Glomerular endothelial cell (primary cell): ENCODE results near the gene RASIP1. TPM values are rescaled to one million over a fixed set of nuclear protein-coding genes. Genes with fewer than 3 reads are reported as not detected.

Source experiments
- DNase-seq: peaks from one replicate; pipeline ENCODE4 v3.0.0-alpha.2; 2011; ENCODE audit warnings: low read depth, low spot score; ENCODE audit errors: extremely low read depth
- total RNA-seq: library from RNA; depleted of rRNA; stranded (reverse); fragments of >200 nt; gene quantifications from 2 replicates; pipeline ENCODE4 v1.2.3, GENCODE V29; 2015

Gene RASIP1
- total RNA-seq, 1 donor from 2014 or later: 153 TPM

DNA sequence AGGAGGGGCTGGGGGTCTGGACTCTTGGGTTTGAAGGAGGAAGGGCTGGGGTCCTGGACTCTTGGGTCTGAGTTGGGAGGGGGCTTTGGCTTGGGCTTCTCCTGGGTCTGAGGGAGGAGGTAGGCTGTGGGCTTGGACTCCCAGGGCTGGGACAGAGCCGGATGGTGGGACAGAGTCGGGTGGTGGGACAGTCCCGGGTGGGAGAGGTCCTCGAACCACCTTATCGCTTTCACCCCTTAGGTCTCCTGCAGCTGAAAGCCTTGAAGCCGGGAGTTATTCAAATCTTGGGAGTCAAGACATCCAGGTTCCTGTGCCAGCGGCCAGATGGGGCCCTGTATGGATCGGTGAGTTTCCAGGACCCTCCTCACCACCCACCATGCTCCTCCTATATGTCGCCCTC lies 16.3 kb upstream of the RASIP1 start:
- no peak for DNase-seq

DNA sequence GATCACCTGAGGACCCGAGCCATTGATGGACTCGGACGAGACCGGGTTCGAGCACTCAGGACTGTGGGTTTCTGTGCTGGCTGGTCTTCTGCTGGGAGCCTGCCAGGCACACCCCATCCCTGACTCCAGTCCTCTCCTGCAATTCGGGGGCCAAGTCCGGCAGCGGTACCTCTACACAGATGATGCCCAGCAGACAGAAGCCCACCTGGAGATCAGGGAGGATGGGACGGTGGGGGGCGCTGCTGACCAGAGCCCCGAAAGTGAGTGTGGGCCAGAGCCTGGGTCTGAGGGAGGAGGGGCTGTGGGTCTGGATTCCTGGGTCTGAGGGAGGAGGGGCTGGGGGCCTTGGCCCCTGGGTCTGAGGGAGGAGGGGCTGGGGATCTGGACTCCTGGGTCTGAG lies 15.8 kb upstream of the RASIP1 start:
- no peak for DNase-seq

DNA sequence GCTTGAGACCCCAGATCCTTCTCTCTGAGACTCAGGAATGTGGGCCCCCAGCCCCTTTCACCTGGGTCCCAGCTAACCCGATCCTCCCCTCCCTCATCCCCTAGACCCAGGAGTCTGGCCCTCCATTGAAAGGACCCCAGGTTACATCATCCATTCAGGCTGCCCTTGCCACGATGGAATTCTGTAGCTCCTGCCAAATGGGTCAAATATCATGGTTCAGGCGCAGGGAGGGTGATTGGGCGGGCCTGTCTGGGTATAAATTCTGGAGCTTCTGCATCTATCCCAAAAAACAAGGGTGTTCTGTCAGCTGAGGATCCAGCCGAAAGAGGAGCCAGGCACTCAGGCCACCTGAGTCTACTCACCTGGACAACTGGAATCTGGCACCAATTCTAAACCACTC lies 15.4 kb upstream of the RASIP1 start:
- no peak for DNase-seq

DNA sequence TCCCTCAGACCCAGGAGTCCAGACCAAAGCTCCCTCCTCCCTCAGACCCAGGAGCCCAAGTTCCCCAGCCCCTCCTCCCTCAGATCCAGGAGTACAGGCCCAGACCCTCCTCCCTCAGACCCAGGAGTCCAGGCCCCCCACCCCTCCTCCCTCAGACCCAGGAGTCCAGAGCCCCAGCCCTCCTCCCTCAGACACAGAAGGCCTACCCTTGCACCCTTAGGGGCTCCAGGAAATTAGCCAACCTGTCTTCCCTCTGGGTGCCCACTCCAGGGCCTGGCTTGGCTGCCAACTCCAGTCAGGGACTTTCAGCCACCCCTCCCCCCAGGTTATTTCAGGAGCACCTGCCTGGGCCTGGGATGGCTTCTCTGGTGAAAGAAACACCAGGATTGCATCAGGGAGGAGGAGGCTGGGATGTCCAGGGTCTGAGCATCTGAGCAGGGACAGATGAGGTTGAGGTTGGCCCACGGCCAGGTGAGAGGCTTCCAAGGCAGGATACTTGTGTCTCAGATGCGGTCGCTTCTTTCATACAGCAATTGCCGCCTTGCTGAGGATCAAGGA lies 14.8 kb upstream of the RASIP1 start, which contains the start of gene FGF21:
FGF21 (plus strand) TSS at position 441 of the 558 bp plus-strand sequence. CDS start 713 bp downstream, outside the sequence.
- no peak for DNase-seq

DNA sequence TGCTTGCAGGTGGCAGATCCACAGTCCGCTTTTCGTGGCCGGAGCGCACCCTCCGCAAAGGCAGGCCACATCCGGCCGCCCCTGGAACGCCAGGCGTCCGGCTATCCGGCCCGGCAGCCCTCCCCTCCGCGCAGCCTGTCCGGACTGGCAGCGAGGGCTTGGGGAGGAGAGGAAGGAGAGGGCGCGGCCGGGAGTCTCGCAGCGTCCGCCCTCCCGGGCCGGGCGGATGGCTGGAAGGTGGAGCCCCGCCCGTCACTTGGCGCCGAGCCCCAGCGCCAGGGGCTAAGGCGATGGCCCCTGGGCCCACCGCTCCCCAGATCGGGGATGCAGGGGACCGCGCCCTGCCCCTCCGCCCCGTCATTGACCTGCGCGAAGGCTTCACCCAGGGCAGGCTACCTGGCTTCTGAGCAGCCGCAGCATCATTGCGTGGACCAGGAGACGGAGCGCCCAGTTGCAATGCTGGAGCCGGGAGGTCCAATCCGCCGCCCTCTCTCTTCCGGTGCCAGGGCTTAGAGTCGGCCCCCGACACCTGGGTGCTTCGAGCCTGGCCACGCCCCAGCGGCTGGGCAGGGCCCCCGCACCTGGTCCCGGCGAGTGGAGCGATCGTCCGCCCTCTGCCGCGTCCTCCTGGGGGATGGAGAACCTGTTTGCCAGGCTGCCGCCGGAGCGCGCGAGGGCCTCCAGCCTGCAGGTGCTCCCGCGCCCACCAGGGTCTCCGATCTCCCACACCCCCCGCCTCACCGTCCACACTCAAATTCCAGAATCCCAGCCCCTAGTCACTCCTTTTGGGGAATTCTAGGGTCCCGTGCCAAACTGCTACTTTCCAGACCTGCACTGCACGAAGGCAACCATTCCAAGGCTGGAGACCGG lies 12.3 kb upstream of the RASIP1 start, which contains the start of gene FUT1:
FUT1 (minus strand) TSS at position 146 of the 870 bp plus-strand sequence. CDS start 1,360 bp downstream, outside the sequence.
- no peak for DNase-seq

DNA sequence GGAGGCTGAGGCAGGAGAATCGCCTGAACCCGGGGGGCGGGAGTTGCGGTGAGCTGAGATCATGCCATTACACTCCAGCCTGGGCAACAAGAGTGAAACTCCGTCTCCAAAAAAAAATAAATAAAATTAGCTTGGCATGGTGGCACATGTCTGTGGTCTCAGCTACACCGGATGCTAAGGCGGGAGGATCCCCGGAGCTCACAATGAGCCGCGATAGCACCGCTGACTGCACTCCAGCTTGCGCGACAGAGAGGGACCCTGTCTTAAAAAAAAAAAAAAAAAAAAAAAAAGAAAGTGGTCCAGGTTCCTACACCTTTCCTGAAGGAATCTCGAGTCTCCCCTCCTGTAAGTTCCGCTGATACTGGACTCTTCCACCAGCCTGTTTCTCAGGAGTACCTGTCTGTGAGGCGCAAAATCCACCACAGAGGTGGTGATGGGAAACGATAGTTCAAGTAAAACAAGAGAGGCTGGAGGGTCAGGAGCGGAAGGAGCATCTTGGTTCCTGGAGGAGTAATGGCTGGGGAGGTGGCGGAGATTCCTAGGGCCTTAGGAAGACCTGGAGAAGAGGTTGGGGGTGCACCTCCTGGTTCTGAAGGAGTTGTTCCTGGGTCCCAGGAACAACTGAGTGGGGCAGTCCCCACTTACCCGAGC lies 11.6 kb upstream of the RASIP1 start:
- DNase-seq: no peak

DNA sequence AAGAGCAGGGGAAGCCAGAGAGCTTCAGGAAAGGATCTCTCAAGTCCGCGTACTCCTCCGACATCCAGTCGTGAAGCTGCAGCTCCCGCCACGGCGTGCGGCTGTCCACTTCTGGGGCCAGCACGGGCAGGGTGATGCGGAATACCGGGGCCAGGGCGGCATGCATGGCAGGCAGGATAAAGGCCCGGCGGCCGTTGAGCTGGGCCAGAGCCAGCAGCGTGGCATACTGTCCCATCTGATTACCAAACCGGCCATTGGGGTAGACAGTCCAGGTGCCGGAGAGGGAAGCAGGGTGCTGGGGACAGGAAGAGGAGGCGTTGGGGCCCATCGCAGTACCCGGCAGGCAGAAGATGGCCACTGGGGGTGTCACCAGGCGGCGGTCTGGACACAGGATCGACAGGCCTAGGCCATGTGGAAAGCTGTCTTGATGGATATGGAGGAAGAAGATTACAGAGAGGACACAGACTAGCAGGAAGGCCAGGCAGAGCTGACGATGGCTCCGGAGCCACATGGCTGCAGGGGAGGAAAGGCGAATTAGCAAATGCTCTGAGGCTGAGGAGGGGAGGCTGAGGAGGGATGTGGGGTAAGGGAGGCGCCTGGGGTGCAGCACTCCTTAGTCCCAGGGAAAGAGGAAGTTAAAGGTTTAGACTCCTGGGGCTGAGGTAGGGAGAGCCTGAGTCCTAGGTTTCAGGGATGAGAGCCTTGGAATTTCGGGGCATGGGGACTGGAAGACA lies 10.5 kb upstream of the RASIP1 start:
- no peak for DNase-seq

DNA sequence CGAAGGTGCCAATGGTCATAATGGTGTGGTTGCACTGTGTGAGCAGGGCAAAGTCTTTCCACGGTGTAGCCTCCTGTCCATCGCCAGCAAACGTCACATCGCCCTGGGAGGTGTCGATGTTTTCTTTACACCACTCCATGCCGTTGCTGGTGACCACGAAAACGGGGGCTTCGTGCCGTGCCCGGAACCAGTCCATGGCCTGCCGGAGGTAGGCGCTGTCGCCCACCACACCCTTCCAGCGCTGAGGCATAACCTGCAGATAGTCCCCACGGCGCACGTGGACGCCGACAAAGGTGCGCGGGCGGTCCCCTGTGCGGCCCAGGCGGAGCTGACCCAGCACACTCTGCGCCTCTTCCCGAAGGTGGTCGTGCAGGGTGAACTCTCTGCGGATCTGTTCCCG lies 9.9 kb upstream of the RASIP1 start:
- no peak for DNase-seq

DNA sequence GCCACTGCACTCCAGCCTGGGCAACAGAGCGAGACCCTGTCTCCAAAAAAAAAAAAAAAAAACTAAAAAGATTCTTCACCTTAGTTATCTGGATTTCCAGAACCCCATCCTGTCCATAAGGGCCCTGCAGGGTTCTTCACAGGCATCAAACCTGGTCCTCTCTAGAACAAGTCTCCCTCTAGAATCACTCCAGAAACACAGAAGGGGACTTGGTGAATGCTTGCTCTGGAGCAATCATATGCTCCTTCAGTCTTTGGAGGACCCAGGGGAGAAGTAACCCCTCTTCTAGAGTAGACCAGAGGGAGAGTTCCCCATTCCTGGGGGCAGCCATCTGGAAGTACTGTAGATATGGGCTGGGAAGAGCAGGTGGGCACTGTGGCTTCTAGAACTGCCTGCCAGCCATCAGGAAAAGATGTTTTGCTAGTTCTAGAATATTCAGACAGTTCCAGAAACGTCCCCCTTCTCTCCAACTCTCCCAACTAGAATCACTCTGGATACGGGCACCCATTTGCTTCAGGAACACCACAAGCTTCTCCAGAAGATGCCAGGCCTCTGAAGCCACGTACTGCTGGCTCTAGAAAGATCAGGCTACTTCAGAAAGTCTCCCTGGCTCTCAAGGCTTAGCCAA lies 9.3 kb upstream of the RASIP1 start:
- DNase-seq: no peak

DNA sequence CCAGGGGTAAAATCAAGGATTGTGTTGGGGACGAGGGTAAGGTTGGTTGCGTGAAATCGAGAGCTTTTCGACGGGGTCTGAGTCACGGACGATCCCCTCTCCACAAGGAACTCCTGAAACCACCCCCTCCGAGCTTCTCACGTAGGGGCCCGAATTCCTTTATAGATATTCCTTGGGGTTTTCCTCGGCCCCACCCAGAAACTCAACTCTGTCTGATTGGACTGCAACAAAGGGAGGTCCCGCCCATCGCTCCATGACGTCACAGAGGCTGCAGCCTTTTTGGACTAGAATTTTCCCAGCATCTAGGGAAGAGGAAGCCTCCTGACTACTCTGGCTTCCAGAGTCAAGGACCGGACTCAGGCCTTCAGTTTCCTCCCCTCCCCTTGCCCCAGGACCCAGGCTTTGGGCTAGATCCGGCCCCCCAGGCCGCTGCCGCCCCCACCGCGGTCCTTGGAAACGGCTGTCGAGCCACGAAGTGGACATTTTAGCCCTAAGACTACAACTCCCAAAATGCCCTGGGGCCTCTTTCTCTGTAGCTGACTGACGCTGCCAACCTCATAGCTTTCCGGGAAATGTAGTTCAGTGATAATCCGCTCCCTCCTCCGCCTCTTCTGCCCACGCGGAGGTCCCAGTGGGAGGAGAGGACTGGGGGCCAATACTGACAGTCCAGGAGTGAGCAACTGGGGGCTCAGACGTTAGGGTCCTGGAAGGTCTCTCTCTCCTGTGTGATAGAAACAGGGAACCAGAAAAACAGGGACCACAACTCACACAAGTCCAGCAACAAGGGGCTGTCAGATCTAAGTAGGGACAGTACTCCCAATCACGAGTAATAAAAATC lies 6.5 kb upstream of the RASIP1 start, which contains the start of gene IZUMO1:
IZUMO1 (minus strand) TSS at position 172 of the 838 bp plus-strand sequence. CDS start 1,050 bp downstream, outside the sequence.
- peak; percentile 82 for DNase-seq

DNA sequence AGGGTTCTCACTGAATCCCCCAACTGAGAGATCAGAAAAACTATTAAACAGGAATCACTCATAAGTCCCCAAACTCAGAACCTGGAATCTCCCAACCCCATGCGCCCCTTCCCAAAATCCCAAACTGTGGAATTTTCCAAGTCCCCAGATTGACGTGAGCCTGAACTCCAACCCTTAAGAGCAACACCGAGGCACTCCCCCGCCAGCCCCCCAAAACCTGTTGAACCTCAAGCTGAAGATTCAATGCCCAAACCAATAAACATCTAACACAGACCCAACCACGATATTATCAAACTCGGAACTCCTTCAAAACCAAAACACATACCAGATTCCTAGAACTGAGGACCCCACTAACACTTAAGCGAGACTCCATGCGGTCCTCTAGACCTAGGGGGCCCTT lies 5.7 kb upstream of the RASIP1 start:
- DNase-seq: no peak

DNA sequence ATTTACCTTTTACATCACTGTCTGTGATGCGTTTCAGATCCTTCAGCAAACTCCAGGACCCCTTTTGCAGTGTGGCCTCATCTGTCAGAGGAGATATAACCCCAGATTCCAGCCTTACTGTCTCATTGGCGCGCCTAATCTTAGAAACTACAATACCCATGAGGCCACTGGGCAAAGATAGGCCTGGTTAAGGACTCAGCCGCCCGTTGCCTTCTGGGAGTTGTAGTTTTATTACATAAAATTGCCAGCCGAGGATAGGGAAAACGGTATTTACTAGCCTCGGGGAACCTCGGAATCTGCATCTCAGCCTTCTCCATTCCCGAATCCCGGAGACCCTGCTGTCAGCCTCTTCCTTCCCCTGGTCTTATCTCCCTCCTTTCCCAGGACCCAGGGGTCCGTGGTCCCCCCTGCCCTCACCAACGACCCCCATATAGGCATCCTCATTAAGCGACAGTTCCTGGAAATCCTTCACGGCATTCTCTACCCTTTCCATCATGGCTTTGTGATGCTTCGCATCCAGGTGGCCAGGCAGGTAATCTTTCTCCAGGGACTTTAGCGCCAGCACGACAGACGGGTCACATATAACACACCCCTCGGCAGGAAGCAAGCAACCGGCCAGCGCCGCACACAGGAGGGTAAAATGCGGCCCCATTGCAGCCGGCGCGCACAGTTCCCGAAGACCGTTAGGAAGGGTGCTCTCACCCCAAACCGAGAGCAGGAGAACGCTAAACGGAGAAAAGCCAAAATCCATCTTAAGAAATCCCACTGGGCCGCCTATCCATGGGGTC lies 5.0 kb upstream of the RASIP1 start:
- no peak for DNase-seq

DNA sequence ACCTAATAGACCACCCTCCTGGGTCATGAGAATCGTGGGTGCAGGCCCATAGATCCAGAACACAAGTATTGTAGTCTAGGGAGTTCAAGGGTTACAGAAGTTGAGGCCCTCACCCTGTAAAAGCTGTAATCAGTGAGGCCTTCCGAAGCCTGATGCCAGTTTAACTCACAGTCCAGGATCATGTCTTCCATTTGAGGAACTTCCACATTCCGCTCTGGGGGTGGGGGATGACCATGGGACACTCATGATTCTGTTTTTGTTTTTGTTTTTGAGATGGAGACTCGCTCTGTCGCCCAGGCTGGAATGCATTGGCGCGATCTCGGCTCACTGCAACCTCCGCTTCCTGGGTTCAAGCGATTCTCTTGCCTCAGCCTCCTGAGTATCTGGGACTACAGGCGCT lies 1.7 kb upstream of the RASIP1 start:
- no peak for DNase-seq

DNA sequence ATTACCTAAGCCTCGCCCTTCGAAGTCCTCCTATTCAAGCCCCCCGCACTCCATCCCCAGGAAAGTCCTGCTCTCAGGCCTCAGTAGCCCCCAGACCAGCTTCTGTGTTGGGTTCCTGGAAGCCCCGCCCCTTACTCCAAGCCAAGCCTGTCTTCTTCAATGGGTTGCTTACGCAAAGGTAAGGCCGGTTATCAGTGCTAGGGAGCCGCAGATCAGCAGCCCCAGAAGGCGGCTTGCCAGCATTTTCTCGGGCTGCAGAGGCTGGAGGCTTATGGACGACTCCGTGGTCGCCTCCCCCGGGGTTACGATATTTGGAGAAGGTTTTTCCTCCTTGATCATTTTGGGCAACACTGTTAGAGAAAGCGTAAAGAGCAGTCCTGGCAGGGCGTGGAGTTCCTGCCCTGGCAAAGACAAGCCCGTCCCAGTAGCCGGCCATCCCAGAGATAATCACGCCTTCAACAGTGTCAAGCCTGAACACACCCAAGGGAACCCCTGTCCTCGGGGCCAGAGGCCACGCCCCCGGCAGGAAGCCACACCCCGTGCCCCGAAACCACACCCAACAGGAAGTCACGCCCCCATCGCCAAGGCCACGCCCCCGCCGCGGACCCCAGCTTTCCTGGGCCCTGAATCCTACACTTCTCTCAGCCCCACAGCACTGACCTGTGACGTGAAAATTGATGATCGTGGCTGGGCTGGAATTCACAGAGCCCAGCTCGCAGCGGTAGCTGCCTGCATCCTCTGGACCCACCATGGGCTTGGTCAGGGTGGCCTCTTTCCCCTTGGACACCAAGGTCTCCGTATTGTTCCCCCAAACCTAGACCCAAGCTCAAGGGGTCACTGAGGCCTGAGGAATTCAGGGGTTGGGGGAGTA lies 954 bp upstream of the RASIP1 start:
- no peak for DNase-seq

DNA sequence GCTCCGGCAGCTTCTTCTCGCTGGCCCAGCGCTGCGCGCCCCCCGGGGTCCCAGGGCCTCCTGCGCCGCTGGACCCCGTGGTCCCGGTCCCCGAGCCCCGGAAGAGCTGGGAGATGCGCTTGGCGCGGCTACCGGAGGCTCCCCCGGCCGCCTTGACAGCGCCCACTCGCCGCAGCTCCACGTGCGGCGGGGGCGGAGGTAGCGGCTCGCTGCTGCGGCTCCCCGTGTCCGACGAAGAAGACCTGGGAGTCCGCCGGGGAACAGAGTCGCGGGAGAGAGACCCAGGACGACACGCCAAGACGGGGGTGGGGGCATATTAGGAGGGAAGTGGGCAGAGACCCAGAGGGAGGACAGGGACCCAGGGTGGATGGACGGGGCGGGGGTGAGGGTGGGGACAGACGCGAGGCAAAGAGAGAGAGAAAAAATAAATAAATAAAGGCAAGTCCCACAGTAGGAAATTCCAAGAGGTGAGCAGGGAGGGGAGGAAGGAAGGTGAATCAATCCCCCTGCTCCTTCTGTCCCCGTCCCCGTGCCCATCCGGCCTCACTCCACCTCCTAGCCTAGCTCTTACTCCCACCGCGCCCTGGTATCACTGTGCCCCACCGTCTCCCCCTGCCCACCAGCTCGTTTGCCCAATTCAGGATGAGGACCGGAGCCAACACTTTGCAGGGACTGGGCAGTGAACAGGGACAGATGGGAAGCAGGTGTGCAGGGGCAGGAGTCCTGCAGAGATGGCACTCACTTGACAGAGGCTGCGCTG lies 826 bp downstream of the RASIP1 start:
- no peak for DNase-seq

DNA sequence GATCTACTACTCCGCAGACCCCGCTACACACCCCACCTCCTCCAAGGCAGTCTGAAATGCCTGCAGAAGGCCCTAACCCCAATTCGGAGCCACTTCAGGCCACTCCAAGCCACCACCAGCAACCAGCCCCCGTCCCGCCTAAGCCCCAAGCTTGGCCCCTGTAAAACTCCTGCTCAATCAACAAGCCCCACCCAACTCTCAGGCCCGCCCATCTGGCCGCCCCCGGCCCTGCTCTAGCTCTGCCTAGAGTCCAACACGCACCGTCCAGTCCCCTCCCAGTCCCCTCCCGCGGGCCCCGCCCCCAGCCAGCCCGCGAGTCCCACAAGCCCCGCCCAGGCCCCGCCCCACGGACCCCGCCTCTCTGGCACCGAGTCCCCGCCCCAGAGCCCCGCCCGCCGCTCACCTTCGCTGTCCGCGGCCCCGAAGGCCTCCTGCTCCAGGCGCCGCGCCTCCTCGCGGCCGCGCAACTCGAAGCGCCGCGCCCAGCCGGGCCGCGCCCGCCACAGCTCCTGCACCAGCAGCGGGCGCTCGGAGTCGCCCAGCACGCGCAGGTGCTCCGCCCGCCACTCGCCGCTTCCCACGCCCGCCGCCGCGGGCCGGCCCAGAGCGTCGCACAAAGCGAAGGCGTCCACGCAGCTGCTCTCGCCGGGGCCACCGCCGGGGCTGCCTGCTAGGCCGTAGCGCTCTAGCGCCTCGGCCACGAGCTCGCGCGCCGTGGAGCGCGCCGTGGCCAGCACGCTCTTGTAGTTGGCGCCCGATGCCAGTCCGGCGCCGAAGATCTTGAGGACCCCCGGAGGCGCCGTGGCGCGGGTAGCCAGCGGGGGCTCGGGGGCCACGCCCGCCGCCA lies 1.6 kb downstream of the RASIP1 start:
- DNase-seq: no peak
